PC-3 (cell line): ENCODE measurements around the gene MAMDC4.

Experiments used
- EZH2 ChIP-seq: fragments of 300-600 bp; sonication (generic); IDR thresholded peaks from one replicate; pipeline ENCODE4 v1.6.1; 2017; ENCODE audit warnings: antibody characterized with exemption, mild to moderate bottlenecking, low read length; ENCODE audit not compliant: unreplicated experiment
- EZH2phosphoT487 ChIP-seq: fragments of 300-600 bp; sonication (generic); IDR thresholded peaks from 2 replicates; pipeline ENCODE4 v1.6.1; 2018; ENCODE audit warnings: mild to moderate bottlenecking, antibody characterized with exemption, low read length, borderline replicate concordance
- TF ChIP-seq, protein P1 (sequence below): fragments of 300-600 bp; sonication (generic); conservative IDR thresholded peaks from 2 replicates; pipeline ENCODE4 v1.5.1; 2017; ENCODE audit warnings: antibody characterized with exemption, low read depth, mild to moderate bottlenecking, low read length

GRCh38 chr9:136831002-136831719 is 21.0 kb upstream of the MAMDC4 start:
- TF ChIP-seq, protein P1, sequence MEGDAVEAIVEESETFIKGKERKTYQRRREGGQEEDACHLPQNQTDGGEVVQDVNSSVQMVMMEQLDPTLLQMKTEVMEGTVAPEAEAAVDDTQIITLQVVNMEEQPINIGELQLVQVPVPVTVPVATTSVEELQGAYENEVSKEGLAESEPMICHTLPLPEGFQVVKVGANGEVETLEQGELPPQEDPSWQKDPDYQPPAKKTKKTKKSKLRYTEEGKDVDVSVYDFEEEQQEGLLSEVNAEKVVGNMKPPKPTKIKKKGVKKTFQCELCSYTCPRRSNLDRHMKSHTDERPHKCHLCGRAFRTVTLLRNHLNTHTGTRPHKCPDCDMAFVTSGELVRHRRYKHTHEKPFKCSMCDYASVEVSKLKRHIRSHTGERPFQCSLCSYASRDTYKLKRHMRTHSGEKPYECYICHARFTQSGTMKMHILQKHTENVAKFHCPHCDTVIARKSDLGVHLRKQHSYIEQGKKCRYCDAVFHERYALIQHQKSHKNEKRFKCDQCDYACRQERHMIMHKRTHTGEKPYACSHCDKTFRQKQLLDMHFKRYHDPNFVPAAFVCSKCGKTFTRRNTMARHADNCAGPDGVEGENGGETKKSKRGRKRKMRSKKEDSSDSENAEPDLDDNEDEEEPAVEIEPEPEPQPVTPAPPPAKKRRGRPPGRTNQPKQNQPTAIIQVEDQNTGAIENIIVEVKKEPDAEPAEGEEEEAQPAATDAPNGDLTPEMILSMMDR: no peak
- TF ChIP-seq EZH2phosphoT487 (no peak), EZH2 (no peak)
